CD14-positive monocyte (primary cell): ENCODE results near the gene GABRG3. TPM values are rescaled to one million over a fixed set of nuclear protein-coding genes. Genes with fewer than 3 reads are reported as not detected.

Experiments used
- DNase-seq, 3 donors: peaks; one replicate each; pipeline ENCODE4 v3.0.0-alpha.2; 2011 to 2022
- H2AFZ ChIP-seq: 2 replicates; pipeline ENCODE4 v1.6.0; 2012; ENCODE audit warnings: mild to moderate bottlenecking, low read depth, low read length, inconsistent platforms; ENCODE audit not compliant: insufficient read depth, poor library complexity, severe bottlenecking
- H3K27ac ChIP-seq, 2 donors: 1 replicate in 1 of 2; 2 replicates in 1 of 2; pipeline ENCODE4 v1.5.1; 2012 to 2013; ENCODE audit warnings: low read length in 2 of 2, control low read depth in 1 of 2, inconsistent platforms in 1 of 2, low read depth in 1 of 2, mild to moderate bottlenecking in 1 of 2
- H3K27me3 ChIP-seq, 2 donors: one replicate each; pipeline versions ENCODE4 v1.6.0 to v1.6.1; 2011 to 2013; ENCODE audit warnings: low read length in 2 of 2; ENCODE audit not compliant: control insufficient read depth in 2 of 2, insufficient read depth in 2 of 2
- H3K36me3 ChIP-seq, 2 donors: replicated peaks in 1 of 2; 1 replicate in 1 of 2; 2 replicates in 1 of 2; pipeline versions ENCODE4 v1.5.1 to v1.6.1; 2012 to 2013; ENCODE audit warnings: low read length in 2 of 2, control low read depth in 1 of 2, inconsistent platforms in 1 of 2, mild to moderate bottlenecking in 1 of 2; ENCODE audit not compliant: insufficient read depth in 2 of 2, control insufficient read depth in 1 of 2
- H3K4me1 ChIP-seq, 2 donors: 1 replicate in 1 of 2; 2 replicates in 1 of 2; pipeline versions ENCODE4 v1.5.1 to v1.6.1; 2012 to 2013; ENCODE audit warnings: low read length in 2 of 2, control low read depth in 1 of 2, inconsistent platforms in 1 of 2, mild to moderate bottlenecking in 1 of 2, moderate library complexity in 1 of 2; ENCODE audit not compliant: insufficient read depth in 2 of 2, control insufficient read depth in 1 of 2
- H3K4me2 ChIP-seq: replicated peaks from 2 replicates; pipeline ENCODE3; 2012; ENCODE audit warnings: low read length, moderate library complexity, mild to moderate bottlenecking; ENCODE audit not compliant: poor library complexity, severe bottlenecking; ENCODE audit errors: extremely low read depth
- H3K4me3 ChIP-seq, 3 experiments: fragments of 200-600 bp in 1 of 3; sonication (generic) in 1 of 3; replicated peaks in 1 of 3; 1 replicate in 2 of 3; 2 replicates in 1 of 3; pipeline ENCODE4 v1.5.1; 2011 to 2013; ENCODE audit warnings: low read length in 3 of 3, mild to moderate bottlenecking in 3 of 3, control low read depth in 2 of 3, low read depth in 2 of 3, inconsistent platforms in 1 of 3, moderate library complexity in 1 of 3
- H3K79me2 ChIP-seq: 2 replicates; pipeline ENCODE4 v1.6.0; 2012; ENCODE audit warnings: mild to moderate bottlenecking, control low read depth, inconsistent platforms, low read length, moderate library complexity; ENCODE audit not compliant: insufficient read depth
- H3K9ac ChIP-seq: 2 replicates; pipeline ENCODE4 v1.6.0; 2017; ENCODE audit warnings: low read length, mild to moderate bottlenecking; ENCODE audit not compliant: insufficient read depth, poor library complexity, severe bottlenecking
- H3K9me3 ChIP-seq, 2 donors: replicated peaks in 1 of 2; 1 replicate in 1 of 2; 2 replicates in 1 of 2; pipeline versions ENCODE4 v1.5.1 to v1.6.1; 2012 to 2013; ENCODE audit warnings: low read length in 2 of 2, control low read depth in 1 of 2; ENCODE audit not compliant: control insufficient read depth in 1 of 2, insufficient read depth in 1 of 2
- H4K20me1 ChIP-seq: 2 replicates; pipeline ENCODE4 v1.6.0; 2012; ENCODE audit warnings: mild to moderate bottlenecking, low read length, control low read depth, moderate library complexity; ENCODE audit not compliant: insufficient read depth
- H3K27ac Mint-ChIP-seq, 7 donors: one replicate each; pipeline ENCODE4 v1.8.0; 2020; ENCODE audit warnings: mild to moderate bottlenecking in 7 of 7, mixed read lengths in 7 of 7, moderate library complexity in 6 of 7, inconsistent platforms in 2 of 7
- H3K27me3 Mint-ChIP-seq, 3 donors: one replicate each; pipeline ENCODE4 v1.8.0; 2021 to 2022; ENCODE audit warnings: low read depth in 3 of 3, mild to moderate bottlenecking in 3 of 3, mixed read lengths in 3 of 3, moderate library complexity in 3 of 3, inconsistent platforms in 1 of 3
- H3K36me3 Mint-ChIP-seq, 2 donors: one replicate each; pipeline ENCODE4 v1.8.0; 2020; ENCODE audit warnings: mixed read lengths in 2 of 2, inconsistent platforms in 1 of 2, mild to moderate bottlenecking in 1 of 2
- H3K4me1 Mint-ChIP-seq: one replicate; pipeline ENCODE4 v1.8.0; 2020; ENCODE audit warnings: mild to moderate bottlenecking, mixed read lengths
- H3K4me3 Mint-ChIP-seq, 2 donors: one replicate each; pipeline ENCODE4 v1.8.0; 2020; ENCODE audit warnings: mild to moderate bottlenecking in 2 of 2, mixed read lengths in 2 of 2, moderate library complexity in 1 of 2
- H3K9me3 Mint-ChIP-seq, 7 donors: one replicate each; pipeline ENCODE4 v1.8.0; 2020 to 2022; ENCODE audit warnings: mixed read lengths in 7 of 7, mild to moderate bottlenecking in 6 of 7, moderate library complexity in 6 of 7, inconsistent platforms in 2 of 7
- WGBS: methylation state at CpG from one replicate; pipeline ENCODE4 v1.1.5; 2013; ENCODE audit warnings: missing lambda C conversion rate; ENCODE audit not compliant: insufficient coverage; 5-methylcytosine and 5-hydroxymethylcytosine counted together
- intact Hi-C, 2 donors: fragments of 100-400 bp; cut with micrococcal nuclease; formaldehyde crosslinking; loops; one replicate each; pipeline versions ENCODE4 v1.15.0 to v1.15.1; 2023
- polyA plus RNA-seq, 3 donors: library from polyadenylated mRNA; depleted of rRNA in 1 of 3; unstranded in 2 of 3; stranded (reverse) in 1 of 3; fragments of 300-500 nt in 2 of 3; fragments of >200 nt in 1 of 3; fragmentation: Illumina TruSeq in 2 of 3; gene quantifications; 1 replicate in 2 of 3; 2 replicates in 1 of 3; pipeline ENCODE4 v1.2.3, GENCODE V29; 2012 to 2021
- TF ChIP-seq, protein P1 (sequence below): fragments of 200-600 bp; IDR thresholded peaks from one replicate; pipeline ENCODE4 v1.8.0; 2022; ENCODE audit warnings: antibody characterized with exemption, mild to moderate bottlenecking

Gene GABRG3
- polyA plus RNA-seq, 3 donors: not detected

DNA sequence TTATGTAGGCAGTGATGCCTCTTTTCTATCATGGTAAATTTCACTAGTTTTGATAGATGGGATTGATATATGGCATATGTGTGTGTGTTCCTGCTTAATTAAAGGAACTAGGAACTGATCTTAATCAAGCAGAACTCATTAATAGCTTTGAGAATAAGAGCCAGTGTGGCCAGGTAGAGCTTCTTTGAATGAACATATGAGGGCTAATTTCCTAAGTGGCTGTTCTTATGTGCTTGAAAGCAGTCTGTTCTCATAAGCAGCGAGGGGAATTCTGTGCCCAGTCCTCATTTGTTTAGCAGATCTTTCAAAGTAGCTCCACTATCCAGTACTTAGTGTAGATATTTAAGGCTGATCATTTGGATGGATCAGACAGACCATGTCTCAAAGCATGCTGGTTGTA lies 164.2 kb downstream of the GABRG3 start:
- peaks cover 1 to 2% (median 2%) of the 10 kb centered on the region in 3 donors for H3K27me3 Mint-ChIP-seq
- Histone ChIP-seq H3K27ac (no peak overlapping the region), H4K20me1 (no peaks in the 10 kb centered on the region), H3K4me1 (no peaks in the 10 kb centered on the region), H3K27me3 (no peaks in the 10 kb centered on the region), H2AFZ (no peak overlapping the region), H3K9ac (no peak overlapping the region), H3K4me2 (no peak overlapping the region), H3K4me3 (no peak overlapping the region), H3K9me3 (peaks cover 22 to 34% of the 10 kb centered on the region in 2 donors), H3K36me3 (no peaks in the 10 kb centered on the region), H3K79me2 (no peaks in the 10 kb centered on the region)
- H3K4me3 Mint-ChIP-seq: no peak overlapping the region
- no peak for DNase-seq
- peaks cover 0 to 35% (median 7%) of the 10 kb centered on the region in 7 donors for H3K9me3 Mint-ChIP-seq
- no peaks in the 10 kb centered on the region for H3K4me1 Mint-ChIP-seq
- intact Hi-C loops: no loop called here
- TF ChIP-seq, protein P1, sequence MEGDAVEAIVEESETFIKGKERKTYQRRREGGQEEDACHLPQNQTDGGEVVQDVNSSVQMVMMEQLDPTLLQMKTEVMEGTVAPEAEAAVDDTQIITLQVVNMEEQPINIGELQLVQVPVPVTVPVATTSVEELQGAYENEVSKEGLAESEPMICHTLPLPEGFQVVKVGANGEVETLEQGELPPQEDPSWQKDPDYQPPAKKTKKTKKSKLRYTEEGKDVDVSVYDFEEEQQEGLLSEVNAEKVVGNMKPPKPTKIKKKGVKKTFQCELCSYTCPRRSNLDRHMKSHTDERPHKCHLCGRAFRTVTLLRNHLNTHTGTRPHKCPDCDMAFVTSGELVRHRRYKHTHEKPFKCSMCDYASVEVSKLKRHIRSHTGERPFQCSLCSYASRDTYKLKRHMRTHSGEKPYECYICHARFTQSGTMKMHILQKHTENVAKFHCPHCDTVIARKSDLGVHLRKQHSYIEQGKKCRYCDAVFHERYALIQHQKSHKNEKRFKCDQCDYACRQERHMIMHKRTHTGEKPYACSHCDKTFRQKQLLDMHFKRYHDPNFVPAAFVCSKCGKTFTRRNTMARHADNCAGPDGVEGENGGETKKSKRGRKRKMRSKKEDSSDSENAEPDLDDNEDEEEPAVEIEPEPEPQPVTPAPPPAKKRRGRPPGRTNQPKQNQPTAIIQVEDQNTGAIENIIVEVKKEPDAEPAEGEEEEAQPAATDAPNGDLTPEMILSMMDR: no peak
- WGBS: 80% methylated on average over 1 of the region's 1 CpG
- H3K27ac Mint-ChIP-seq: no peak overlapping the region
- H3K36me3 Mint-ChIP-seq: no peaks in the 10 kb centered on the region

DNA sequence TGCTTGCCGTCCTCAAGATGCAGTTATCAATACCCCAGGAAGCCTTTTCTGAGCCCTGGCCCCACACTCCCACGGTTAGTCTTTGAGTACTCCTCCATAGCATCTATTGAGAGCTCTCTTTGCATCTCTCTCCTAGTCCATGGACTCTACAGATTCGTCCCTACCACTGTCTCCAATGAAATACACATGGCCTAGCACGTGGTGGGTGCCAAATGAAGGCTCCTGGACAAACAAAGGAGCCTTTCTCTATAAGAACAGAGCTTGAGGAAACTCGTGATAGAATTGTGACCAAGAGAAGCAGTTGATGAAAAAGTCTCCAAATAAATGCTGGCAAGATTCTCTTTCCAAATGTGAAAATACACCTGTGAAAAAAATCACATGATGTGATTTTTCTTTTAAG lies 166.1 kb downstream of the GABRG3 start:
- Mint-ChIP-seq H3K9me3 (peaks cover 0 to 35% (median 7%) of the 10 kb centered on the region in 7 donors), H3K27me3 (peaks cover 2% of the 10 kb centered on the region in 3 donors), H3K4me1 (no peaks in the 10 kb centered on the region), H3K4me3 (no peak overlapping the region), H3K36me3 (no peaks in the 10 kb centered on the region), H3K27ac (no peak overlapping the region)
- H3K79me2 ChIP-seq: no peaks in the 10 kb centered on the region
- no peaks in the 10 kb centered on the region for H3K36me3 ChIP-seq
- no peak overlapping the region for H2AFZ ChIP-seq
- peaks cover 22 to 38% of the 10 kb centered on the region in 2 donors for H3K9me3 ChIP-seq
- no peak for DNase-seq
- no peak overlapping the region for H3K9ac ChIP-seq
- no peak overlapping the region for H3K4me2 ChIP-seq
- WGBS: 53% methylated on average over 3 of the region's 5 CpGs
- H4K20me1 ChIP-seq: no peaks in the 10 kb centered on the region
- intact Hi-C loops: no loop called here
- TF ChIP-seq, protein P1: no peak
- no peaks in the 10 kb centered on the region for H3K27me3 ChIP-seq
- no peak overlapping the region for H3K4me3 ChIP-seq
- no peak overlapping the region for H3K27ac ChIP-seq
- H3K4me1 ChIP-seq: no peaks in the 10 kb centered on the region
